ENCODE data around the gene LHX2.
A peak's percentile ranks its signal among the peaks of the same experiment; 100 is the strongest.

The LHX2 gene

DNA sequence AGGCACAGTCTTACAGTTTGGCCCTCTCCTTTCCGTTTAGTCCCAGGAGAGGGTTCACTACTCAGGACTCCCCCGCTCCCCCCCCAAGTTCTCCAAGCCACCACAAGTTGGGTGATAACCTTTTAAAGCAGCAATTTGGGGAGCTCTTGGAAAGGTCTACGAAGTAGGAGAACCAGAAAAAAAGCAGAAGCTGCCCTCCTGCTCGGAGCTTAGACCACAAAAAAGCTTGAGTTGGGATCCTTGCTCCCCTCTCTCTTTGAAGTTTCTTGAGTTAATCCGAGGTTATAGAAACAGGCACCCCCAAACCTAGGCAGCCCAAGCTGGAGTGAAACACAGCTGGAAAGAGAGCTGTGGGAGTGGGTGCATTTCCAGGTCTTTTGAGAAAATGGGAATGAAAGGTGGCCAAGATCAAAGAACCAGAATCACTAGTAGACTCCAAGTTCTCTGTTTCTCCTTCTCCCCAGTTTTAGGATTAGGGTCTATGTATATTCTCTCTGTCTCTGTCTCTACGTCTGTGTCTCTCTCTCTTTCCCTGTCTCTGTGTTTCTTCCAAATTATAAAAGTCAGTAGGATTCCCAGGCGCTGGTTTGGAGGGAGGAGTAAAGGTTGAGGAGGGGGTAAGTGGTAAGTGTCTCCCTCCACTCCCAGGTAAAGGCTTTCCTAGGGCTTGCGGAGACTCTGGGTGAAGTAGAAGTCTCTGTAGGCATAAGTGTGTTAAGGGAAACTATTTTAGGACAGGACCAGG, 2.8 kb downstream of the LHX2 start:
- no peak for DNase-seq

- no peak for DNase-seq
These were observed 3.5 kb downstream of the LHX2 start for GRCh38 chr9:124014956-124015660.

- DNase-seq = no peak
These were observed 4.1 kb downstream of the LHX2 start for GRCh38 chr9:124015661-124016131.

- DNase-seq = peak; percentile 51 to 56
These were observed 4.8 kb downstream of the LHX2 start for GRCh38 chr9:124016175-124017050.

- peak in 1 of 2 experiments; percentile 43 for DNase-seq
These were observed 5.7 kb downstream of the LHX2 start for GRCh38 chr9:124017051-124017928.

DNA sequence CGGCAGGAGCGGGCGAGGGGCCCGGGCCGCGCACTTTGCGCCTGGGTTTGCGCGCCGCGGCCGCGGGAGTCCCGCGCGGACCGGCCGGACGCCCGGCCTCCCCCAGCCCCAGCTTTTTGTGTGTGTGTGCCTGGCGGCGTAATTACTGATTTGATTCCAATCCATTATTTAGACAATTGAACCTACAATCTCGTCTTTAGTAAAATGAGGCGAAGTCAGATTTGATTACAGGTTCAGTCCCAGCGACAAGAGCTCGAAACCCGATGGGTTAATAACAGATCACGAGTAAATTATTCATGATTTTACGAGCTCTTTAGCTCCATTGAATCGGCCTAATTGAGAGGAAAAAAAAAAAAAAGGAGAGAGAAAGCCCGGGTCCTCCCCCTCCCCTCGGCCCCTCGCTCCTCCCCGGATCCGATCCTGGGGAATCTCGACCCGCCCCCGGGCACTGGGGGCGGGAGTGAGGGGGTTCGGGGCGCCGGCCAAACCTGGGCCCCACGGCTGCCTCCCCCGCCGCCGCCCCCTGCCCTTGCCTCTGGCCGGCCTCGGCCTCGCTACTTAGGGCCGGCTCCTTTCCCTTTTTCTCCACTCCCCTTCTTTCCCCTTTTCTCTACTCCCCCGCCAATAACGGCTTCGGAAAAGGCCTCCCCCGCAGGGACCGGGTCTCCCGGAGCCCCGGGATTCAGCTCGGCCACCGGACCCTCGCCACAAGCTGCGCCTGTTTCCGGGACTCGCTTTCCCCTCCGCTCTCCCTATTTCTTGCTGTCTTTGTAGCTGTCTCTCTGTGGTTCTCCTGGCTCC, 6.6 kb downstream of the LHX2 start:
- DNase-seq = no peak

GRCh38 chr9:124018730-124019697, 7.4 kb downstream of the LHX2 start:
- DNase-seq = no peak

- DNase-seq = no peak
These were observed 8.4 kb downstream of the LHX2 start for GRCh38 chr9:124019771-124020519.

GRCh38 chr9:124020520-124021384, 9.2 kb downstream of the LHX2 start:
- DNase-seq = no peak

DNA sequence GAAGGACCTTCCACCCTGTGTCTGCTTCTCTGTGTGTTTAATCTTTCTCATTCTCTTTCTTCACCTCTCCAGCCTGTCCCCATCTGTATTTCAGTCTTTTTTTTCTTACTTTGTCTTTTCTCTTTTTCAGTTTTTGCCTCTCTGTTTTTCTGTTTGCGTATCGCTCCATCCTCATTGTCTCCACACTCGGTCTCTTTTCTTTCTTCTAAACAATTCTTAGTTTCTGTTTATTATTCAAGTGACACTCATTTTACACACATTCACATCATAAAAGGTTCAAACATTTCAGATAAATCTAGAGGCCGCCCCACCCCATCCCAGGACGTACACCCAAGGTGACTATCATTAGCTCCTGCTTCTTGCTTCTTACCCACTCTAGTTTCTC, 9.8 kb downstream of the LHX2 start:
- no peak for DNase-seq

DNA sequence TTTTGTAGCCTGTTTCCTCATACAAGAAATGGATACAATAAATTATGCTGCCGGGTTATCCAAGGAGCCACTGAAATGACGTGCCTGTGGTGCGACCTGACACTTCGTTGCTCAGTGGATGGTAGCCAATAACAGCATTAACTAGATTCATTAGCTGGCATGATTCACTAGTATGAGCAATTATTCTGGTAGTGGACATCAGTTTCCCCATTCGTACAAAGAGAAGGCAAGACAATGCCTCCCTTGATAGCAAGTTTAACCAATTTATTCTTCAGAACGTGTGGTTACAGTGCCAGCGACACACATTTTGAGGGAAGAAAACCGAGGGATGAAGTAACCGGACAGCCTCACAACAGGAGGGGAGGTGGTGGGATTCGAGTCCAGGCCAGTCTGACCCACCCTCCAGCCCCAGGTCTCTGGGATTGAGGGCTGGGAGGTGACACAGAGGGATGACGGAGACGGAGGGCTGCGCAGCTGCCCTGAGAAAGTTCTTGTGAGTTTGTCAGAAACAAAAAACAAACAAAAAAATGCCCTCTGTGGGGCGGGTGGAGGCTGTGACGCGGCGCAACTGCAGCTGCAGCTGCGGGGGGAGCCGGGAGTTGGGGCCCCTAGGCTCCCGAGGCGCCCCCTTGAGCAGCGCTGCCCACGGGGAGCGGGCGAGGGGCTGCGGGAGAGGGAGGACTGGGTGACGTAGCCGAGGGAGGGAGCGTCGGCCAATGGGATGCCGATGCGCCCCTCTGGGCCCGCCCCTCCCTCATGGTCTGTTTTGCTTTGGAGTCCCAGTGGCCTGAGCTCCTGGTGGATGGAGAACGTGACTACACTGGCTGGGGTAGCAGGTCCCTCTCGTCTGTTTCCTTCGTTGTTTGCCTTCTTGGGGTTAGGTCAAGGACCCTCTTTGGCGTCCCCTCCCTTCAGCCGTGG, 10.9 kb downstream of the LHX2 start:
- no peak for DNase-seq

DNA sequence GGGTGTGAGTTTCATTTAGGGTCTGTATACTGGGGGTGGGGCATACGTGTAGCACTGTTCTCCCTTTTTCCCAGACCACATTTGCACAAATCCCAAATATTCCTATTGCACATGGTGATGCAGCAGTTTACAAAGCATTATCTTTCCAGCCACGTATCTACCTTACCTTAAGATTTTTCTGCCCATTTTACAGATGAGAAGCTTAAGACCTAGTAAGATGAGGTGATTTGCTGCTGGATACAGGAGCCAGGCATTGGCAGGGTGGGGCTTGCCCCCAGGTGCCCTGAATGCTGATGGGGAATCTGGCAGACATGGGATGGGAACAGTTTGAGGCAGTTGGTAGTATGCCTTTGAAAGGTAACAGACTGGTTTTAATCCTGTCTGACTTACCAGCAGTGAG, 12.5 kb downstream of the LHX2 start:
- DNase-seq = no peak

DNA sequence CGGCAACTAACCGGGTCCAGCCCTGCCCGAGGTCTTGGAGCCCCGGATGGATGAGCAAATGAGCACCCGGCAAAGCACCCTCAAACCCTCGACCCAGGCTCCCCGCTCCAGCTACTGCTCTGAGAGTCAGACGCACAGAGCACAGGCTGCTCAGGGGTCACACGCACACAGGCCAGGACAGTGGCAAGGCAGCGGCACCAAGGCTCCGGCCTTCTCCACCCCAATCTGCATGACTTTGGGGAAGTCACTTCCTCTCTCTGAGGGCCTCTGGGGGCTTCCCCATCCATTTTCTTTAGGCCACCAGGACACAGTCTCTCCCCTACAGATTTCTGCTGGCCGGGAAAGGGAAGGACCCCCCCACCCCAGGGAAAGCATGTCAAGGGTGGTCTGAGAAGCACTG, 18.0 kb downstream of the LHX2 start:
- no peak for DNase-seq

- DNase-seq = no peak
These were observed 19.4 kb downstream of the LHX2 start for GRCh38 chr9:124030969-124031451.

DNA sequence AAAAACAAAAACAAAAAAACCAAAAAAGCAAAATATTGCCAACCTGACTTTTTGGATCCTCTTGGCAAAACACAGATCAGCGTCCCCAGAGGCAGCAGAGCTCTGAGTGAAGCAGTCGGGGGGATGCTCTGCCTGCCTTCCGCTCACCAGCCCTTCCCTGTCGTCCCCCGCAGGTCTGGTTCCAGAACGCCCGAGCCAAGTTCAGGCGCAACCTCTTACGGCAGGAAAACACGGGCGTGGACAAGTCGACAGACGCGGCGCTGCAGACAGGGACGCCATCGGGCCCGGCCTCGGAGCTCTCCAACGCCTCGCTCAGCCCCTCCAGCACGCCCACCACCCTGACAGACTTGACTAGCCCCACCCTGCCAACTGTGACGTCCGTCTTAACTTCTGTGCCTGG, 20.7 kb downstream of the LHX2 start:
- no peak for DNase-seq

GRCh38 chr9:124033348-124033747, 21.8 kb downstream of the LHX2 start:
- DNase-seq = no peak

GRCh38 chr9:124033967-124034366, 22.4 kb downstream of the LHX2 start:
- DNase-seq = no peak
